BLaER1 (cell line): ENCODE data around the gene SUCNR1.
"Not testable (repeated sequence)": the region's sequence is repeated elsewhere in the genome, so short reads cannot be mapped to it uniquely, and the experiment has no call there.

Source experiments
- H3K27ac ChIP-seq: shearing (Covaris generic); formaldehyde crosslinking; 2 replicates; pipeline ENCODE4 v1.8.1; 2022
- H3K27me3 ChIP-seq: shearing (Covaris generic); formaldehyde crosslinking; 2 replicates; pipeline ENCODE4 v1.8.1; 2022
- H3K36me3 ChIP-seq: shearing (Covaris generic); formaldehyde crosslinking; 2 replicates; pipeline ENCODE4 v1.8.1; 2022
- H3K4me1 ChIP-seq: shearing (Covaris generic); formaldehyde crosslinking; 2 replicates; pipeline ENCODE4 v1.8.1; 2022
- H3K4me2 ChIP-seq: shearing (Covaris generic); formaldehyde crosslinking; 2 replicates; pipeline ENCODE4 v1.8.1; 2022
- H3K4me3 ChIP-seq: shearing (Covaris generic); formaldehyde crosslinking; 2 replicates; pipeline ENCODE4 v1.8.1; 2022
- H3K9ac ChIP-seq: shearing (Covaris generic); formaldehyde crosslinking; 2 replicates; pipeline ENCODE4 v1.8.1; 2022
- H3K9me3 ChIP-seq: shearing (Covaris generic); formaldehyde crosslinking; 2 replicates; pipeline ENCODE4 v1.8.1; 2022
- H4K20me1 ChIP-seq: shearing (Covaris generic); formaldehyde crosslinking; 2 replicates; pipeline ENCODE4 v1.8.1; 2022
- Cebpa-rat ChIP-seq: shearing (Covaris generic); IDR thresholded peaks from 2 replicates; pipeline ENCODE4 v1.8.1; 2022

The SUCNR1 gene, protein sequence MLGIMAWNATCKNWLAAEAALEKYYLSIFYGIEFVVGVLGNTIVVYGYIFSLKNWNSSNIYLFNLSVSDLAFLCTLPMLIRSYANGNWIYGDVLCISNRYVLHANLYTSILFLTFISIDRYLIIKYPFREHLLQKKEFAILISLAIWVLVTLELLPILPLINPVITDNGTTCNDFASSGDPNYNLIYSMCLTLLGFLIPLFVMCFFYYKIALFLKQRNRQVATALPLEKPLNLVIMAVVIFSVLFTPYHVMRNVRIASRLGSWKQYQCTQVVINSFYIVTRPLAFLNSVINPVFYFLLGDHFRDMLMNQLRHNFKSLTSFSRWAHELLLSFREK

DNA sequence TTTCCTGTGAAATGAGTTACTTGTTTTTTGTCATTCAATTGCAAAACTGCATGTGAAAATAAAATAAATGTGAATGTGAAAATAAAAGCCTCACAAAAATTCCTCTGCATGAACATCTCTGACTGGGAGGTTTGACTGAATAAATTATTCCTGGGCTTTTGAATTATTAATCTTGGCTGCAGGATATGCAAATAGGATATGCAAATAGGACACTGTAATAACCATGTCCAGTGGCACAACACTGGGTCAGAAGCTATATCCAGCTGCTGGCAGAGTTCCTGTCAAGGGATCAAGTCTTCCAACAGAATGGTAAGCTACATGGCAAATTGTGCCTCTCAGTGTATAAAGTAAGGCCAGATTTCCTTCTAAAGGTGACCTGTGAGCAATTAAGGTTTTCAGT, at the start of gene SUCNR1:
SUCNR1 (plus strand) TSS at position 246 of the 400 bp plus-strand sequence. CDS start 6,250 bp downstream, outside the sequence.
- Histone ChIP-seq H3K4me2 (no peak within 1 kb of the TSS), H3K27ac (no peak within 1 kb of the TSS)

DNA sequence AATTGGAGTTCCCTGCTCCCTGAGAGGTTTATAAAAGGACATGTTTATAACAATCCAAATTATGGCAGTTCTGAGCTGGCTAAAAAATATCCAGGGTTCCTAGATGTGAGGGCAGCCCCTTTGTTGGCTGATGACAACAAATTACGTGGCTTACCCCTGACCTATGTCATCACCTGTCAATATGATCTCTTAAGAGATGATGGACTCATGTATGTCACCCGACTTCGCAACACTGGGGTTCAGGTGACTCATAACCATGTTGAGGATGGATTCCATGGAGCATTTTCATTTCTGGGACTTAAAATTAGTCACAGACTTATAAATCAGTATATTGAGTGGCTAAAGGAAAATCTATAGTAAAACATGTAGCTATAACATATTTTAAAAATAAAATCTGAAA, 45.6 kb upstream of the SUCNR1 start:
- H3K9ac ChIP-seq: no peak overlapping the region
- no peaks in the 10 kb centered on the region for H3K36me3 ChIP-seq

More for the DNA sequence above, at the start of gene SUCNR1:
- Histone ChIP-seq H3K4me3 (no peak within 1 kb of the TSS), H3K4me1 (peaks cover 23% of the 10 kb centered on the region), H3K36me3 (no peaks in the 10 kb centered on the region), H3K9ac (no peak within 1 kb of the TSS), H4K20me1 (no peaks in the 10 kb centered on the region), H3K27me3 (no peaks in the 10 kb centered on the region), H3K9me3 (no peaks in the 10 kb centered on the region)
- TF ChIP-seq Cebpa-rat: no peak

DNA sequence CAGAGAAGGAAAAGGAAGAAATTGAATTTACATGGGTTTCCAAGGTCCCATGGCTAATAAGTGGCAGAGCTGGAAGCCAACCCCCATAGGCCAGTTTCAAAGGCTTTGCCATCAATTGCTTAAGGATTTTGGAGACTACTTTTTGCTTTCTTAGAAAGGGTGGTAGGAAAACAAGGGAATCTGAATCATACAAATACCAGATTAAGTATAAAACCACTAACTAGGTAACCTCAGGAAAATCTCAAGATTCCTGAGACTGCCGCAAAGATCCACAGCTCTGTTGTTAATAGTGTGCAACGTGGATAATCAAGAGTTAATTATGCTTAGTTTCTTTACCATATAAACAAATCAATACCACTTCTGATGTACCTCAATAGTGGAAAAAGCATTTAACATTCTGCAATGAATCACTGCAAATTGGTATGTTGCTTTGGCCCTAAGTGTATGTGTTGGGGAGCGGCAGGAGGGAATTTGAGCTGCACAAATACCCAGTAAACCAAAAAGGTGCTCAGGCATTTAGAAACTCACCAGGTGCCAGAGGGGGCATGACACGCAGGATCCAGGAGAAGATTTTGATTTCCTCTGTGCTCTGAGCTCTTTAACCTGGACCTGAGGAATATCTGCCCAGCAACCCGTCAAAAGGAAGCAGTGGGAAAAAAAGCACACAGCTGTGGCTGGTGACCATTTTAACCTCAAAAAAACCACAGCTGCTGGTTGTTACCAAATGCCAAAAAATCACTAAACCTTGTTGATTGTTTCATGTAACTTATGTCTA, 37.5 kb upstream of the SUCNR1 start:
- Histone ChIP-seq H3K36me3 (no peaks in the 10 kb centered on the region), H3K9me3 (no peaks in the 10 kb centered on the region), H3K4me2 (peak overlapping the region; percentile 61), H3K4me1 (peaks cover 38% of the 10 kb centered on the region), H3K9ac (no peak overlapping the region), H3K27me3 (no peaks in the 10 kb centered on the region), H3K27ac (no peak overlapping the region), H4K20me1 (no peaks in the 10 kb centered on the region), H3K4me3 (no peak overlapping the region)
- no peak for TF ChIP-seq Cebpa-rat

More for the DNA sequence above, 45.6 kb upstream of the SUCNR1 start:
- Histone ChIP-seq H3K4me2 (no peak overlapping the region), H3K9me3 (no peaks in the 10 kb centered on the region), H3K27me3 (no peaks in the 10 kb centered on the region), H4K20me1 (no peaks in the 10 kb centered on the region), H3K27ac (no peak overlapping the region), H3K4me3 (no peak overlapping the region), H3K4me1 (no peaks in the 10 kb centered on the region)
- TF ChIP-seq Cebpa-rat: no peak

DNA sequence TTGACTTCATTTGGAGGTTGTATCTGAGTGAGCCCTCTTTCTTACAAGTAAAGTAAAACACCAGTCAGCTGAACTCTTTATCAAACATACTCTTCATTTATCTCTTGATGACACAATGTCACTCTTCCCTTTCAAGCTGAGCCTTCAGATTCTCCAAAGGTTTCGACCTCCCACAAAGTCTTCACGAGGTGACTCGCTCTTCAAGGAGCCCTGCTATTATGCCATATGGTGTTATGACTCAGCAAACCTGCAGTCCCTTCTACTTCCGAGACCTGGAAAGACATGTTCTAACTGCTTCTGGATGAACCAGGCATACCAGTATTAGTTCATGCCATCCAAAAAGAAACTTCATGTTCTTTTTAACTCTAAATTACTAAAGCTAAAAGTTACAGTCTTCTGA, 36.4 kb upstream of the SUCNR1 start:
- Histone ChIP-seq H3K36me3 (no peaks in the 10 kb centered on the region), H3K4me2 (peak overlapping the region; percentile 12), H3K9me3 (no peaks in the 10 kb centered on the region), H3K4me3 (no peak overlapping the region), H3K9ac (no peak overlapping the region), H3K27me3 (no peaks in the 10 kb centered on the region), H4K20me1 (no peaks in the 10 kb centered on the region), H3K4me1 (peaks cover 38% of the 10 kb centered on the region), H3K27ac (no peak overlapping the region; the same call in 1 of the 2 replicates)
- no peak for TF ChIP-seq Cebpa-rat

DNA sequence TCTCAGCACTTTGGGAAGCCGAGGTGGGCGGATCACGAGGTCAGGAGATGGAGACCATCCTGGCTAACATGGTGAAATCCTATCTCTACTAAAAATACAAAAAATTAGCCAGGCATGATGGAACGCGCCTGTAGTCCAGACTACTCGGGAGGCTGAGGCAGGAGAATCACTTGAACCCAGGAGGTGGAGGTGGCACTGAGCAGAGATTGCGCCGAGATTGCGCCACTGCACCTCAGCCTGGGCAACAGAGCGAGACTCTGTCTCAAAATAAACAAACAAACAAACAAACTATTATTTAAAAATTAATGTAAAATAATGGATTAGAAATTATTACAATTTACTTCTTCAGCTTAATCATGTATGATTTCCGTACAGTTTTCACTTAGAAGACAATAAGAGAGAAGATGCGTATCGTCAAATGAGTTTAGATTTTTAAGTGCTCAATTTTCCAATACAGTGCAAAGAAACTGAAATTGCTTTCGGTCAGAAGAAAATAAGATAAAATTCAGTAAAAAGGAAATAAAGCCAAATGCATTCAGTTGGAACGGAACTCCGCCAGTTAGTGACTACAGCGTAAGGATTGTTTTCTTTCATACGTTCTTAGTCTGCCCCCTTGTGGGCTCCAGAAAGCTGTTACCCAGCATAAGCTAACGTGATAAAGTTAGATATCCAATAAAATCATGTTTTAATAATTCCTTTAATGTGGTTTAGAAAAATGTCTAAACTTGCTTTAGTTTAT, 34.7 kb upstream of the SUCNR1 start:
- no peaks in the 10 kb centered on the region for H4K20me1 ChIP-seq
- no peak for TF ChIP-seq Cebpa-rat
- H3K27me3 ChIP-seq: no peaks in the 10 kb centered on the region
- no peaks in the 10 kb centered on the region for H3K9me3 ChIP-seq
- peaks cover 38% of the 10 kb centered on the region for H3K4me1 ChIP-seq
- no peak overlapping the region for H3K9ac ChIP-seq
- H3K27ac ChIP-seq: no peak overlapping the region
- 0 out of 2 replicates have a peak overlapping the region, but pooled peaks have one; percentile 27 for H3K4me3 ChIP-seq
- peak overlapping the region; percentile 55 for H3K4me2 ChIP-seq
- H3K36me3 ChIP-seq: no peaks in the 10 kb centered on the region

DNA sequence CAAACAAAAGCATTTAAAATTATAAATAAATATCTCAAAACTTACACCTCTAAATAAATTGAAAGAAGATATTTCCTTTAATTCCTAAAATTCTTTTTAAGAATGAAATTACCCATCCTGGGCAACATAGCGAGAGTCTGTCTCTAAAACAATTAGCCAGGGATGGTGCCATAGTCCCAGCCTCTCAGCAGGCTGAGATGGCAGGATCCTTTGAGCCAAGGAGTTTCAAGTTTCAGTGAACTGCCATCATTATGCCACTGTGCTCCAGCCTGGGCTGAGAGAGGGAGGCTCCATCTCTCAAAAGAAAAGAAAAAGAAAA, 34.2 kb upstream of the SUCNR1 start:
- H3K27ac ChIP-seq: 0 out of 2 replicates have a peak overlapping the region, but pooled peaks have one; percentile 49
- H3K36me3 ChIP-seq: no peaks in the 10 kb centered on the region
- H3K27me3 ChIP-seq: no peaks in the 10 kb centered on the region
- H3K9me3 ChIP-seq: no peaks in the 10 kb centered on the region
- no peaks in the 10 kb centered on the region for H4K20me1 ChIP-seq
- H3K4me2 ChIP-seq: no peak overlapping the region
- H3K9ac ChIP-seq: no peak overlapping the region
- no peak overlapping the region for H3K4me3 ChIP-seq
- TF ChIP-seq Cebpa-rat: no peak
- H3K4me1 ChIP-seq: peaks cover 35% of the 10 kb centered on the region

DNA sequence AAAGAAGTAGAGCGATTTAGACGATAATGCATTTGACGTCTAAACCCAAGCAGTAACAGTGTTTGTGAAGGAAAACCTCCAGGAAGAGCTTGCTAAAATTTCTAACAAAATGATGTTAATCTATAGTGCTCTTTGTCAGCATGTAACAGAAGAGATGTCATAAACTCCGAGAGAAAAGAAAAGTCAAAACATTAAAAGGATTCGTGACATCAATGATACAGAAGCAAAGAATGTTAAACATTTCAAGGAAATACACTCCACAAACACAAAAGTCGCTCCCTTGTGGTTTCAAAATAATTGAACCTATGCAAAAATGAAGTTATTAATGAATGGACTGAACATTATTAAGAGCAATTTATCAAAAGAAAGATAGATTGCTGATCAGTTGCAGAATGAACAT, 31.6 kb upstream of the SUCNR1 start:
- no peaks in the 10 kb centered on the region for H3K9me3 ChIP-seq
- no peak overlapping the region for H3K4me2 ChIP-seq
- H3K36me3 ChIP-seq: no peaks in the 10 kb centered on the region
- no peaks in the 10 kb centered on the region for H3K27me3 ChIP-seq
- no peak overlapping the region for H3K4me3 ChIP-seq
- H3K27ac ChIP-seq: no peak overlapping the region
- no peaks in the 10 kb centered on the region for H4K20me1 ChIP-seq
- peaks cover 14% of the 10 kb centered on the region for H3K4me1 ChIP-seq
- TF ChIP-seq Cebpa-rat: no peak
- no peak overlapping the region for H3K9ac ChIP-seq

DNA sequence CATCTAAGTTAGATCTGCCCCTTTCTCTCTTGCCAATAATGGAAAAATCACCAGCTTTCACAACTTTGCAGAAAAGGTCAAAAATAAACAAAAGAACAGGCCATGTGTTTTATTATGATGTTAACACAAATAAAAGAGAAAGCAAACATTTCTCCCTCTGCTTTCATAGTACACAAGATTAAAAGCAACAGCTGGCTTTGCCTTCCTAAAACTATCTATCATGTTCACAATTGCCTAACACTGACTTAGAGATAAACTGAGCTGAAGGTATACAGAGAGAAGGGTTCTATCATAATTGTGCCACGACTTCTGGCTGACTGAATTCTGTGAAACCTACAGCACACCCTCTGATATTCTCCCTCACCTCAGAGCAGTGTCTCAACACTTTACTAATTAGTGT, 30.2 kb upstream of the SUCNR1 start:
- Histone ChIP-seq H3K4me3 (no peak overlapping the region), H3K4me1 (peaks cover 5% of the 10 kb centered on the region; the same call in 1 of the 2 replicates), H3K27ac (no peak overlapping the region), H3K9me3 (no peaks in the 10 kb centered on the region), H3K9ac (no peak overlapping the region), H3K36me3 (no peaks in the 10 kb centered on the region), H3K27me3 (no peaks in the 10 kb centered on the region), H3K4me2 (no peak overlapping the region), H4K20me1 (no peaks in the 10 kb centered on the region)
- no peak for TF ChIP-seq Cebpa-rat

DNA sequence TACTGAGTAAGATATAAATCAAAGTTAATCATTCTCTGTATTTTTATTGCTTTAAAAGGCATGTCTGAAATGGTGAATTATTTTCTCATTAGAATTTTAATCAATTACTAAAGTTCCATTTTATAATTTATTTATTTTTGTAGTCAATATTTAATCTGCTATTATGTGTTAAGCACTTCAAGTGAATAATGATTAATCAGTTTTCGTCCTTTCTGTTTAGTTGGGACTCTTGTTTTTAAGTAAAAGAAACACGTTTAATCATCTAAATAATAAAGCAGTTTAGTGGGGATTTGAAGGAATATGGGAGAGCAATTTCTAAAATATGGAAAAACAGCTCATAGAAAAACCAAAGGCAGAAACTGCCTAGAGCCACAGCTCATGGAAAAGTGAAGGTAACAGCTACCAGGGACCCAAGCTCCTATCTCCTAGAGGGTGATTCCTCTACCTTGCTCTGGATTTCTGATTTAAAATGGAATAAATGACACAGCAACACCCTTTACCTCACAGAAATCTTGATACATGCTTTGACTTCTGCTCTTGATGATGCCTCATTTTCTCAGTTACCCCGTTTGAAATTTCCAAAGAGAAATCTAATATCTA, 28.0 kb upstream of the SUCNR1 start:
- Histone ChIP-seq H3K4me3 (no peak overlapping the region), H3K27ac (no peak overlapping the region), H4K20me1 (no peaks in the 10 kb centered on the region), H3K36me3 (no peaks in the 10 kb centered on the region), H3K4me2 (no peak overlapping the region), H3K9ac (no peak overlapping the region), H3K27me3 (no peaks in the 10 kb centered on the region), H3K9me3 (peaks cover 7% of the 10 kb centered on the region; the same call in 1 of the 2 replicates), H3K4me1 (no peaks in the 10 kb centered on the region)
- no peak for TF ChIP-seq Cebpa-rat

DNA sequence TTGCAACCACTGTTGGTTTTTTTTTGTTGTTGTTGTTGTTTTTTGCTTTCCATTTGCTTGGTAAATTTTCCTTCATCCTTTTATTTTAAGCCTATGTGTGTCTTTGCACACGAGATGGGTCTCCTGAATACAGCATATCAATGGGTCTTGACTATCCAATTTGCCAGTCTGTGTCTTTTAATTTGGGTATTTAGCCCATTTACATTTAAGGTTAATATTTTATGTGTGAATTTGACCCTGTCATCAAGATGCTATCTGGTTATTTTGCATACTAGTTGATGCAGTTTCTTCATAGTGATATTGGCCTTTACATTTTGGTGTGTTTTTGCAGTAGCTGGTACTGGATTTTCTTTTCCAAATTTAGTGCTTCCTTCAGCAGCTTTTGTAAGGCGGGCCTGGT, 23.4 kb upstream of the SUCNR1 start:
- not testable (repeated sequence) for H3K4me1 ChIP-seq, H3K9ac ChIP-seq

More for the DNA sequence above, 23.4 kb upstream of the SUCNR1 start:
- H3K4me3 ChIP-seq, H3K27ac ChIP-seq, H3K27me3 ChIP-seq, H4K20me1 ChIP-seq, H3K4me2 ChIP-seq, H3K36me3 ChIP-seq: not testable (repeated sequence)
- peaks cover 26% of the 10 kb centered on the region for H3K9me3 ChIP-seq
